HG03520 (cell line): Measurements from ENCODE around the gene HDAC4.
A peak's percentile ranks its signal among the peaks of the same experiment; 100 is the strongest.
"Not testable (repeated sequence)": the region's sequence is repeated elsewhere in the genome, so short reads cannot be mapped to it uniquely, and the experiment has no call there.

Experiments used
- ATAC-seq: cut with Tn5 transposase; IDR thresholded peaks from one replicate; pipeline ENCODE4 v1.9.1; 2021; ENCODE audit warnings: mild to moderate bottlenecking, moderate library complexity; ENCODE audit not compliant: unreplicated experiment

The HDAC4 gene

GRCh38 chr2:239400596-239401066 is at the start of gene HDAC4:
HDAC4 (minus strand) TSS chr2:239401020; CDS start chr2:239352699, 48,321 bp downstream.
- ATAC-seq: peak; percentile 2

- not testable (repeated sequence) for ATAC-seq
Measured at GRCh38 chr2:239449468-239449867, 48.6 kb upstream of the HDAC4 start.

GRCh38 chr2:239445771-239446524 is 45.1 kb upstream of the HDAC4 start:
- ATAC-seq: no peak

GRCh38 chr2:239444626-239445577 is 44.1 kb upstream of the HDAC4 start:
- no peak for ATAC-seq

- no peak for ATAC-seq
Measured at GRCh38 chr2:239443666-239444567, 43.1 kb upstream of the HDAC4 start.

GRCh38 chr2:239443102-239443620 is 42.3 kb upstream of the HDAC4 start:
- no peak for ATAC-seq

GRCh38 chr2:239442192-239442591 is 41.4 kb upstream of the HDAC4 start:
- ATAC-seq: no peak

- no peak for ATAC-seq
Measured at GRCh38 chr2:239441261-239442078, 40.6 kb upstream of the HDAC4 start.

GRCh38 chr2:239440511-239440959 is 39.7 kb upstream of the HDAC4 start:
- ATAC-seq: no peak

- no peak for ATAC-seq
Measured at GRCh38 chr2:239439754-239440315, 39.0 kb upstream of the HDAC4 start.

GRCh38 chr2:239438995-239439753 is 38.4 kb upstream of the HDAC4 start:
- ATAC-seq: no peak

GRCh38 chr2:239438368-239438767 is 37.5 kb upstream of the HDAC4 start:
- no peak for ATAC-seq

GRCh38 chr2:239436669-239437335 is 36.0 kb upstream of the HDAC4 start:
- ATAC-seq: no peak

GRCh38 chr2:239436076-239436475 is 35.3 kb upstream of the HDAC4 start:
- no peak for ATAC-seq

GRCh38 chr2:239433777-239434403 is 33.1 kb upstream of the HDAC4 start:
- ATAC-seq: no peak

- ATAC-seq: no peak
Measured at GRCh38 chr2:239432174-239432573, 31.4 kb upstream of the HDAC4 start.

GRCh38 chr2:239431536-239431935 is 30.7 kb upstream of the HDAC4 start:
- no peak for ATAC-seq
